Measurements from ENCODE around the gene FRMD8. TPM values are rescaled to one million over a fixed set of nuclear protein-coding genes. Genes with fewer than 3 reads are reported as not detected.
A peak's percentile ranks its signal among the peaks of the same experiment; 100 is the strongest.

FRMD8 gene
- total and polyA plus RNA-seq, 9 of the 15 experiments (the other 6 are each of a cell fraction or from before 2014, with no cell fraction given) = 4.5 to 54.5 (median 15.8) TPM

DNA sequence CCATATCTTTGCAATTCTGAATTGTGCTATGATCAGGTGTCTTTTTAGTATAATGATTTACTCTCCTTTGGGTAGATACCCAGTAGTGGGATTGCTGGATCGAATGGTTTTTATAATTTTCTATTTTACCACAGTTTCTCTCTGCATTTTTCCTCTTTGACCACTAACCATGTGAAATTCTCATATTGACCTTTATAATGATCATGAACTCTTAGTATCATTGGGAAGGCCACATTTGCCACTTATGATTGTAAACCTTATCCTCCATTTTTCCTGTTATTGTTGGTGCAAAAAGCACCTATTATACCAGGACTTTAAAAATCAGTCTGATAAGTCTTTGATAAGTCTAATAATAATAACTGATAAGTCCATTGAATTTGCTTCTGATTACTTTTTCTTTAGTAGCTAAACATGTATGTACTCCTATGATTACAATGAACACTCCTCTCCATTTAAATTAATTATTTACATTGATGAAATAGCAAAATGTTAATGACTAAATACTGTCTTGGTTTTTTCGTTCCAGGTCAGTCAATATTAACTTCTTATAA lies 45.7 kb downstream of the FRMD8 start:
- H4K20me1 ChIP-seq (replicated peaks; ENCODE audit: control insufficient read depth, insufficient read depth, low read length) = peaks cover 20% of the 10 kb centered on the region
- no peak overlapping the region for H3K27ac ChIP-seq (ENCODE audit: extremely low read depth, low read depth, low read length)
- in situ Hi-C loops (cut with MboI) (no loop called here), intact Hi-C loops (cut with micrococcal nuclease) (loop anchor here (2.0 kb wide), 1 partner anchor 65 kb away; no protein-coding TSS in a partner anchor)
- H3K79me2 ChIP-seq (ENCODE audit: control insufficient read depth, insufficient read depth, low read length) = peaks cover 96% of the 10 kb centered on the region
- H3K9me3 ChIP-seq (replicated peaks; ENCODE audit: control insufficient read depth, insufficient read depth, low read depth, low read length) = no peaks in the 10 kb centered on the region
- H3K36me3 ChIP-seq (ENCODE audit: control insufficient read depth, insufficient read depth, low read length) = peaks cover 73% of the 10 kb centered on the region
- TF ChIP-seq TFAM (CRISPR knock-in tag; conservative IDR thresholded peaks at IDR 0.05) (no peak), TAL1 (IDR thresholded peaks at IDR 0.05) (no peak), MEF2D (tag; conservative IDR thresholded peaks at IDR 0.05; ENCODE audit: low read depth) (no peak), ZNF644 (tag; IDR thresholded peaks at IDR 0.05; ENCODE audit: low read depth) (no peak), POLR2G (IDR thresholded peaks at IDR 0.05; ENCODE audit: low read depth, low read length) (0 out of 2 replicates have a peak, but pooled peaks have one; percentile 19), PCBP1 (IDR thresholded peaks at IDR 0.05; ENCODE audit: low read depth, low read length, poor library complexity, severe bottlenecking) (no peak), U2AF1 (optimal IDR thresholded peaks at IDR 0.05; ENCODE audit: low read depth, low read length) (peak; percentile 17), USF1 (CRISPR knock-in tag; IDR thresholded peaks at IDR 0.05) (no peak)
- TF ChIP-seq, protein P1, sequence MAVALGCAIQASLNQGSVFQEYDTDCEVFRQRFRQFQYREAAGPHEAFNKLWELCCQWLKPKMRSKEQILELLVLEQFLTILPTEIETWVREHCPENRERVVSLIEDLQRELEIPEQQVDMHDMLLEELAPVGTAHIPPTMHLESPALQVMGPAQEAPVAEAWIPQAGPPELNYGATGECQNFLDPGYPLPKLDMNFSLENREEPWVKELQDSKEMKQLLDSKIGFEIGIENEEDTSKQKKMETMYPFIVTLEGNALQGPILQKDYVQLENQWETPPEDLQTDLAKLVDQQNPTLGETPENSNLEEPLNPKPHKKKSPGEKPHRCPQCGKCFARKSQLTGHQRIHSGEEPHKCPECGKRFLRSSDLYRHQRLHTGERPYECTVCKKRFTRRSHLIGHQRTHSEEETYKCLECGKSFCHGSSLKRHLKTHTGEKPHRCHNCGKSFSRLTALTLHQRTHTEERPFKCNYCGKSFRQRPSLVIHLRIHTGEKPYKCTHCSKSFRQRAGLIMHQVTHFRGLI (CRISPR knock-in tag; IDR thresholded peaks at IDR 0.05) = no peak
- TF ChIP-seq, protein P2, sequence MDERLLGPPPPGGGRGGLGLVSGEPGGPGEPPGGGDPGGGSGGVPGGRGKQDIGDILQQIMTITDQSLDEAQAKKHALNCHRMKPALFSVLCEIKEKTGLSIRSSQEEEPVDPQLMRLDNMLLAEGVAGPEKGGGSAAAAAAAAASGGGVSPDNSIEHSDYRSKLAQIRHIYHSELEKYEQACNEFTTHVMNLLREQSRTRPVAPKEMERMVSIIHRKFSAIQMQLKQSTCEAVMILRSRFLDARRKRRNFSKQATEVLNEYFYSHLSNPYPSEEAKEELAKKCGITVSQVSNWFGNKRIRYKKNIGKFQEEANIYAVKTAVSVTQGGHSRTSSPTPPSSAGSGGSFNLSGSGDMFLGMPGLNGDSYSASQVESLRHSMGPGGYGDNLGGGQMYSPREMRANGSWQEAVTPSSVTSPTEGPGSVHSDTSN (CRISPR knock-in tag; IDR thresholded peaks at IDR 0.05; ENCODE audit: low read depth) = no peak
- TF ChIP-seq, protein P2 (tag; conservative IDR thresholded peaks at IDR 0.05; ENCODE audit: low read depth) = no peak
- no peaks in the 10 kb centered on the region for H3K27me3 ChIP-seq (ENCODE audit: control insufficient read depth in 2 of 2, insufficient read depth in 2 of 2, low read length in 2 of 2)
- no peak overlapping the region for H3K4me3 ChIP-seq
- H3K4me2 ChIP-seq (ENCODE audit: insufficient read depth, low read length) = no peak overlapping the region
- peaks cover 3 to 32% of the 10 kb centered on the region in 2 experiments; a peak in 4 of 5 replicates for H3K4me1 ChIP-seq (replicated peaks in 1 of 2; ENCODE audit: control insufficient read depth in 2 of 2, insufficient read depth in 2 of 2, low read length in 2 of 2)
- no peak for FAIRE-seq
- WGBS (ENCODE audit: insufficient coverage, low coverage, missing lambda C conversion rate) = 78% methylated on average over 2 of the region's 2 CpGs
- no peak overlapping the region for H2AFZ ChIP-seq (ENCODE audit: low read depth, low read length)
- no peak overlapping the region for H3K9ac ChIP-seq (ENCODE audit: insufficient read depth in 1 of 2, low read depth in 2 of 2, low read length in 2 of 2)
- no peak for ATAC-seq
- no TSS peak for BruUV-seq (replicated peaks)
- H3K9me1 ChIP-seq (ENCODE audit: control insufficient read depth, insufficient read depth, low read length) = no peaks in the 10 kb centered on the region
- ChIA-PET CTCF (ENCODE audit: low intra/inter-chr PET ratio) (interaction anchor here (0.7 to 1.5 kb wide), 5 partner anchors 15 to 228 kb away, joined by 3 to 8 read pairs (median 4); no protein-coding TSS in a partner anchor), POLR2A (interaction anchor here (1.3 to 1.5 kb wide), 6 partner anchors 8 to 74 kb away, joined by 3 to 11 read pairs (median 7); partner anchors contain the start of gene MALAT1)
- no peak for DNase-seq (ENCODE audit: extremely low read depth in 1 of 4, low spot score in 3 of 4)

All from K562 (cell line).